ENCODE measurements around the gene MND1. TPM values are rescaled to one million over a fixed set of nuclear protein-coding genes. Genes with fewer than 3 reads are reported as not detected.

The MND1 gene
- total RNA-seq, 4 donors from 2014 or later = 2.3 to 4.2 (median 3.8) TPM

DNA sequence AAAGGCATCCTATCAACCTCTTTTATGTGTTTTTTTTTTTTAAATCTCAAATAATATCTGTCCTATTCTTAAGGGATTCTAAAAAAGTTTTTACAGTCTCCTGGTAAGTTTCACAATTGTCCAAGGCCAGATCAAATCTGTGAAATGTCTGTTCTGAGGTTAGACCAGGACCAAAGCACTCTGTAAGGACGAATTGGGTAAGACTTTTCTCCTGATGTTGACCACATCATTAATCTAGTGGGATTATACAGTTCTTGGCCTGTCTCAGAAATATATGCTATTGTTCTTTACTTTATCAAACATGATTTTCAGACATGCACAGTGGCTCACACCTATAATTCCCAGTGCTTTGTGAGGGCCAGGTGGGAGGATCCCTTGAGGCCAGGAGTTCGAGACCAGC, 75.9 kb downstream of the MND1 start:
- Histone ChIP-seq H3K27me3 (no peaks in the 10 kb centered on the region), H3K27ac (no peak overlapping the region), H3K4me1 (no peaks in the 10 kb centered on the region), H3K4me3 (no peak overlapping the region), H3K36me3 (no peaks in the 10 kb centered on the region), H3K9me3 (no peaks in the 10 kb centered on the region)
- DNase-seq = no peak
- 61 to 75% methylated on average over 2 of the region's 2 CpGs for WGBS, 2 donors
- TF ChIP-seq, protein P1, sequence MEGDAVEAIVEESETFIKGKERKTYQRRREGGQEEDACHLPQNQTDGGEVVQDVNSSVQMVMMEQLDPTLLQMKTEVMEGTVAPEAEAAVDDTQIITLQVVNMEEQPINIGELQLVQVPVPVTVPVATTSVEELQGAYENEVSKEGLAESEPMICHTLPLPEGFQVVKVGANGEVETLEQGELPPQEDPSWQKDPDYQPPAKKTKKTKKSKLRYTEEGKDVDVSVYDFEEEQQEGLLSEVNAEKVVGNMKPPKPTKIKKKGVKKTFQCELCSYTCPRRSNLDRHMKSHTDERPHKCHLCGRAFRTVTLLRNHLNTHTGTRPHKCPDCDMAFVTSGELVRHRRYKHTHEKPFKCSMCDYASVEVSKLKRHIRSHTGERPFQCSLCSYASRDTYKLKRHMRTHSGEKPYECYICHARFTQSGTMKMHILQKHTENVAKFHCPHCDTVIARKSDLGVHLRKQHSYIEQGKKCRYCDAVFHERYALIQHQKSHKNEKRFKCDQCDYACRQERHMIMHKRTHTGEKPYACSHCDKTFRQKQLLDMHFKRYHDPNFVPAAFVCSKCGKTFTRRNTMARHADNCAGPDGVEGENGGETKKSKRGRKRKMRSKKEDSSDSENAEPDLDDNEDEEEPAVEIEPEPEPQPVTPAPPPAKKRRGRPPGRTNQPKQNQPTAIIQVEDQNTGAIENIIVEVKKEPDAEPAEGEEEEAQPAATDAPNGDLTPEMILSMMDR (IDR thresholded peaks at IDR 0.05) = no peak
- no peak for TF ChIP-seq POLR2A (IDR thresholded peaks at IDR 0.05)
- intact Hi-C loops (cut with DNase I) = no loop called here

DNA sequence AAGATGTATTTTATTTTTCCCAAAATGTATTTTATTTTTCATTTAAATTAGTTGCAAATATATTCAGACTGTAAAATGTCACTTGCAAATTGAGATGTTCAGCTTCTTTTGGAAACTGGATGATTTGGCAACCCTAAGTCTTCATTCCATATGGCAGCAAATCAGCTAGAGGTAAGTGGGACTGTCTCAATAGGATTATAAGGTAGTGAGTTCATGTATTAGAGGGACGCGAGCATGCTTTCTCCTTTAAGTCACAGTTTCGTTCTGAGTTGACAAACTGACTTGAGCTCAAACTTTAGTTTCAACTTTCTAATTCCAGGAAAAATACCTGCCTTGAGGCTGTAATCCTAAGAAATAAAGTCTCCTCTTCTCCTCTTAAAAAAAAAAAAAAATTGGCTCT, 77.5 kb downstream of the MND1 start:
- no peak overlapping the region for H3K4me3 ChIP-seq
- intact Hi-C loops (cut with DNase I) = no loop called here
- 63 to 84% methylated on average over 3 of the region's 3 CpGs for WGBS, 2 donors
- DNase-seq = no peak
- H3K4me1 ChIP-seq = no peaks in the 10 kb centered on the region
- H3K9me3 ChIP-seq = no peaks in the 10 kb centered on the region
- H3K27ac ChIP-seq = no peak overlapping the region
- TF ChIP-seq POLR2A (IDR thresholded peaks at IDR 0.05) = no peak
- H3K27me3 ChIP-seq = no peaks in the 10 kb centered on the region
- no peaks in the 10 kb centered on the region for H3K36me3 ChIP-seq

DNA sequence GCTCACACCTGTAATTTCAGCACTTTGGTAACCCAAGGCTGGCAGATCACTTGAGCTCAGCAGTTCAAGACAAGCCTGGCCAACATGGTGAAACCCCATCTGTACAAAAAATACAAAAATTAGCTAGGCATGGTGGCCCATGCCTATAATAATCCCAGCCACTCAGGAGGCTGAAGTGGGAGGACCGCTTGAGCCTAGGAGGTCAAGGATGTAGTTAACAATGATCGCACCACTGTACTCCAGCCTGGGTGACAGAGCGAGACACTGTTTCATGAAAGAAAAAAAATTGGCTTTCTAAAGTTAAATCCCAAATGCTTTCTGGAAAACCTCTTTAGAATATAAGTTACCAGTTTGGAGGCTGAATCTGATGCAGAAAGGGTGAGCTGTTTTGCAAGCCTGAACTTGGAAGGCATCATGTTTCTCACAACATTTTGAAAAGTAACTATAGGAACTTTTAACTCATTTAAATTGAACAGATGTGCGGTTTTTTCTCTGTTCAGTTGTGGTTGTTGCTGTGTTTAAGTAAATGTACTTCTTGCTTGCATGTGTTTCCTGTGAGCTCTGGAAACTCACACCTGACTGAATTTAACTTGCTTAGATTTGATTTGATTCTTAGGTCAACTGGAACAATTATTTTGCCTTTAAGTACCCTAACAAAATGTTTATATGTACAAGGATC, 81.9 kb downstream of the MND1 start:
- Histone ChIP-seq H3K4me3 (no peak overlapping the region), H3K9me3 (no peaks in the 10 kb centered on the region), H3K27ac (no peak overlapping the region), H3K36me3 (no peaks in the 10 kb centered on the region), H3K4me1 (peaks cover 0 to 8% (median 0%) of the 10 kb centered on the region in 3 donors), H3K27me3 (no peaks in the 10 kb centered on the region)
- DNase-seq = no peak
- 73 to 74% methylated on average over 4 of the region's 4 CpGs for WGBS, 2 donors
- intact Hi-C loops (cut with DNase I) = no loop called here
- TF ChIP-seq, protein P1 (IDR thresholded peaks at IDR 0.05) = no peak
- no peak for TF ChIP-seq POLR2A (IDR thresholded peaks at IDR 0.05)

GRCh38 chr4:153427363-153428071, 83.0 kb downstream of the MND1 start:
- Histone ChIP-seq H3K4me3 (no peak overlapping the region), H3K27me3 (no peaks in the 10 kb centered on the region), H3K4me1 (peaks cover 0 to 8% (median 0%) of the 10 kb centered on the region in 3 donors), H3K36me3 (no peaks in the 10 kb centered on the region), H3K27ac (peak overlapping the region in 2 of 4 donors; percentile 6 to 51), H3K9me3 (no peaks in the 10 kb centered on the region)
- intact Hi-C loops (cut with DNase I) = no loop called here
- TF ChIP-seq, protein P1 (IDR thresholded peaks at IDR 0.05) = no peak
- TF ChIP-seq POLR2A (IDR thresholded peaks at IDR 0.05) = no peak
- no peak for DNase-seq
- 92 to 98% methylated on average over 4 of the region's 4 CpGs for WGBS, 2 donors

GRCh38 chr4:153428941-153429475, 84.5 kb downstream of the MND1 start:
- intact Hi-C loops (cut with DNase I) = no loop called here
- H3K9me3 ChIP-seq = no peaks in the 10 kb centered on the region
- H3K4me1 ChIP-seq = peaks cover 0 to 23% (median 6%) of the 10 kb centered on the region in 3 donors
- TF ChIP-seq, protein P1 (IDR thresholded peaks at IDR 0.05) = no peak
- TF ChIP-seq POLR2A (IDR thresholded peaks at IDR 0.05) = no peak
- no peak overlapping the region for H3K4me3 ChIP-seq
- WGBS, 2 donors = 59 to 73% methylated on average over 3 of the region's 3 CpGs
- H3K27ac ChIP-seq = peak overlapping the region in 3 of 4 donors; percentile 25 to 56 (median 51)
- no peak for DNase-seq
- H3K36me3 ChIP-seq = no peaks in the 10 kb centered on the region
- H3K27me3 ChIP-seq = no peaks in the 10 kb centered on the region

Data from esophagus squamous epithelium (tissue), 5 donors.